Pancreas (tissue), 10 donors: ENCODE results near the gene DNASE1L2. TPM values are rescaled to one million over a fixed set of nuclear protein-coding genes. Genes with fewer than 3 reads are reported as not detected.

Source experiments
- ATAC-seq, 4 donors: fragments of 200-7000 bp; cut with Tn5 transposase; one replicate each; pipeline versions ENCODE4 v1.8.0 to v1.9.1; 2020; ENCODE audit warnings: mild to moderate bottlenecking in 4 of 4, moderate library complexity in 4 of 4
- DNase-seq, 6 donors: peaks; one replicate each; pipeline ENCODE4 v3.0.0-alpha.2; 2020
- FAIRE-seq: peaks from 2 replicates; lab custom pipeline; 2012; peaks lifted over from hg19 to GRCh38; lab: Jason Lieb, UNC
- H3K27ac ChIP-seq, 4 donors: fragments of 200-600 bp; sonication (generic); 1 replicate in 3 of 4; 2 replicates in 1 of 4; pipeline versions ENCODE4 v1.5.0 to v1.8.0; 2020
- H3K27me3 ChIP-seq, 4 donors: fragments of 200-600 bp; one replicate each; pipeline ENCODE4 v1.8.0; 2021
- H3K36me3 ChIP-seq, 3 donors: fragments of 200-600 bp; sonication (generic) in 1 of 3; one replicate each; pipeline versions ENCODE4 v1.5.0 to v1.8.0; 2020 to 2021
- H3K4me1 ChIP-seq, 3 donors: fragments of 200-600 bp; one replicate each; pipeline ENCODE4 v1.8.0; 2021
- H3K4me3 ChIP-seq, 4 donors: fragments of 200-600 bp; sonication (generic) in 2 of 4; one replicate each; pipeline versions ENCODE4 v1.5.0 to v1.8.0; 2020 to 2021
- H3K9me3 ChIP-seq, 4 donors: fragments of 200-600 bp; one replicate each; pipeline ENCODE4 v1.8.0; 2021
- WGBS, 2 donors: extraction: QIAGEN DNeasy Blood & Tissue Kit; methylation state at CpG; one replicate each; pipeline ENCODE4 v1.1.7; 2013; 5-methylcytosine and 5-hydroxymethylcytosine counted together
- intact Hi-C, 3 donors: fragments of 100-400 bp; cut with DNase I; formaldehyde crosslinking; loops; one replicate each; pipeline versions ENCODE4 v1.11.1 to v1.14.2; 2022
- polyA plus RNA-seq, 2 donors: library from polyadenylated mRNA; stranded (reverse); fragments of 200-250 nt; gene quantifications; one replicate each; pipeline ENCODE4 v1.2.3, GENCODE V29; 2013
- total RNA-seq, 6 donors: library from RNA; stranded (reverse); fragmentation: NEBNext Ultra II Directional in 4 of 6; extraction: Animal tissue kit (Norgen Biotek cat#: 25700) in 4 of 6; gene quantifications; one replicate each; pipeline versions ENCODE4 v1.2.1 to v1.2.4, GENCODE V29; 2021 to 2023
- TF ChIP-seq, protein P1 (sequence below), 4 donors: fragments of 200-600 bp; sonication (generic) in 3 of 4; IDR thresholded peaks; one replicate each; pipeline versions ENCODE4 v1.5.0 to v1.8.0; 2021; ENCODE audit warnings: antibody characterized with exemption in 4 of 4
- donor health status: healthy with polysubstance abuse.
- donor health status: DM: no; HTN: no; CAD: no; lungs with moderate emphysema.
- donor health status: DM: no; HTN: no; CAD: no.
- donor health status: control.
- donor health status: control.
- donor health status: Bipolar disorder and iron deficiency.
- donor health status: DM: yes; HTN: yes; CAD: no.
- donor health status: DM: no; HTN: no; CAD: no.
- donor health status: DM: no; HTN: no; CAD: no.
- donor health status: DM: yes; HTN: yes; CAD: no.

DNASE1L2 gene
- total and polyA plus RNA-seq, 8 donors, result 0.31 to 4.9 (median 0.82) TPM

DNA sequence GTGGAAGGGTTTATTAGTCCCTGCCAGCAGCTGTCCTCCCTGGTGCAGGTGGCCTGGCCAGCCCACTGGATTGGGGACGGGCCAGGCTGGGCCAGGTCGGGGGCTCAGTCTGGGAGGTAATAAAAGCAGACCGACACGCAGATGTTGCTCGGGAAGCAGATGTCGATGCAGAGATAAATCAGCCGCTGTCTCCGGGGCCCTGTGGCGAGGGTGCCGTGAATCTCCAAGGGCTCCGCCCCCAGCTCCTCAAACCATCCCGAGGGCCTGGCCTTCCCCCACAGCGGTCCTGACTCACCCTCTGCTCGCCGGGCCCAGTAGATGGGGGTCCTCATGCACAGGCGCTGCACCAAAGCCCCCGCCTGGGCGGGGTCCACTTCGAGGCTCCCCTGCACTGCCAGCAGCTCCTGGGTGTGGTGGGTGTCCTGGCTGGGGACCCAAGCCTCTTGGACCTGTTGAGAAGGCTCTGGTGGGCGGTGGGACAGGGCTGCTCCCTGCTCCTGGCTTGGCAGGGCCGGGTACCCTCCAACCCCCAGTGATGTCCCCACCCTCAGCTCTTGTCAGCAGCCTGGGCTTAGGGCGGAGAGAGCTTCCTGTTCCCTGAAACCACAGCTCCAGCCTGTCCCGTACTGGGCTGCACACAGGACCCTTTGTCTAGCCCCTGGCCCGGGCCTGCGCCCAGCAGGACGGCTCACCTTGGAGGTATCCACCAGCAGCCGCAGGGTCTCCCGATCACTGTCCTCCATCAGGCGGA, 26.8 kb upstream of the DNASE1L2 start:
- TF ChIP-seq, protein P1, sequence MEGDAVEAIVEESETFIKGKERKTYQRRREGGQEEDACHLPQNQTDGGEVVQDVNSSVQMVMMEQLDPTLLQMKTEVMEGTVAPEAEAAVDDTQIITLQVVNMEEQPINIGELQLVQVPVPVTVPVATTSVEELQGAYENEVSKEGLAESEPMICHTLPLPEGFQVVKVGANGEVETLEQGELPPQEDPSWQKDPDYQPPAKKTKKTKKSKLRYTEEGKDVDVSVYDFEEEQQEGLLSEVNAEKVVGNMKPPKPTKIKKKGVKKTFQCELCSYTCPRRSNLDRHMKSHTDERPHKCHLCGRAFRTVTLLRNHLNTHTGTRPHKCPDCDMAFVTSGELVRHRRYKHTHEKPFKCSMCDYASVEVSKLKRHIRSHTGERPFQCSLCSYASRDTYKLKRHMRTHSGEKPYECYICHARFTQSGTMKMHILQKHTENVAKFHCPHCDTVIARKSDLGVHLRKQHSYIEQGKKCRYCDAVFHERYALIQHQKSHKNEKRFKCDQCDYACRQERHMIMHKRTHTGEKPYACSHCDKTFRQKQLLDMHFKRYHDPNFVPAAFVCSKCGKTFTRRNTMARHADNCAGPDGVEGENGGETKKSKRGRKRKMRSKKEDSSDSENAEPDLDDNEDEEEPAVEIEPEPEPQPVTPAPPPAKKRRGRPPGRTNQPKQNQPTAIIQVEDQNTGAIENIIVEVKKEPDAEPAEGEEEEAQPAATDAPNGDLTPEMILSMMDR (IDR thresholded peaks at IDR 0.05), result no peak
- no peak overlapping the region for H3K4me3 ChIP-seq
- intact Hi-C loops, result no loop called here
- no peaks in the 10 kb centered on the region for H3K27me3 ChIP-seq
- H3K36me3 ChIP-seq, result peaks cover 0 to 23% (median 5%) of the 10 kb centered on the region in 3 donors
- DNase-seq, result peak in 2 of 6 donors; percentile 45 to 74
- ATAC-seq, result no peak
- no peak overlapping the region for H3K27ac ChIP-seq
- peaks cover 12 to 29% (median 18%) of the 10 kb centered on the region in 3 donors for H3K4me1 ChIP-seq
- no peak for FAIRE-seq
- H3K9me3 ChIP-seq, result no peaks in the 10 kb centered on the region
- 92 to 93% methylated on average over 28 to 29 of the region's 29 CpGs for WGBS, 2 donors

DNA sequence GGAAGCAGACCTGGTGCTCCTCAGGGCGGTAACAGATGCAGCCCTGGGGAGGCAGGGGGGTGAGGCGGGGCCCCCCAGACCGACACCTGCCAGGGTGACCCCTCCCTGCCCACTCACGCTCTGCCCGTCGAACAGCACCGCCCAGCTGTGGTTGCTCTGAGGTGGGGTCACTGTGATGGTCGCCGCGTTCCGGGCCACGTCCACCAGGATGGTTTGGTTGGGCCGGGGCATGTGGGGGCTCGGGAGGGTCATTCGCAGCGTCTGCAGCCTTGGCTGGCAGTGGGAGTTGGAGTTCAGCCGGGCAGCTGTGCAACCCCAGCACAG, 26.3 kb upstream of the DNASE1L2 start:
- FAIRE-seq (no peak), ATAC-seq (no peak), DNase-seq (peak in 3 of 6 donors; percentile 41 to 76 (median 53))
- intact Hi-C loops, result no loop called here
- Histone ChIP-seq H3K9me3 (no peaks in the 10 kb centered on the region), H3K4me3 (no peak overlapping the region), H3K27me3 (no peaks in the 10 kb centered on the region), H3K27ac (no peak overlapping the region), H3K4me1 (peaks cover 12 to 25% (median 18%) of the 10 kb centered on the region in 3 donors), H3K36me3 (peaks cover 0 to 23% (median 5%) of the 10 kb centered on the region in 3 donors)
- TF ChIP-seq, protein P1 (IDR thresholded peaks at IDR 0.05), result no peak
- WGBS, 2 donors, result 92 to 95% methylated on average over 17 of the region's 17 CpGs

DNA sequence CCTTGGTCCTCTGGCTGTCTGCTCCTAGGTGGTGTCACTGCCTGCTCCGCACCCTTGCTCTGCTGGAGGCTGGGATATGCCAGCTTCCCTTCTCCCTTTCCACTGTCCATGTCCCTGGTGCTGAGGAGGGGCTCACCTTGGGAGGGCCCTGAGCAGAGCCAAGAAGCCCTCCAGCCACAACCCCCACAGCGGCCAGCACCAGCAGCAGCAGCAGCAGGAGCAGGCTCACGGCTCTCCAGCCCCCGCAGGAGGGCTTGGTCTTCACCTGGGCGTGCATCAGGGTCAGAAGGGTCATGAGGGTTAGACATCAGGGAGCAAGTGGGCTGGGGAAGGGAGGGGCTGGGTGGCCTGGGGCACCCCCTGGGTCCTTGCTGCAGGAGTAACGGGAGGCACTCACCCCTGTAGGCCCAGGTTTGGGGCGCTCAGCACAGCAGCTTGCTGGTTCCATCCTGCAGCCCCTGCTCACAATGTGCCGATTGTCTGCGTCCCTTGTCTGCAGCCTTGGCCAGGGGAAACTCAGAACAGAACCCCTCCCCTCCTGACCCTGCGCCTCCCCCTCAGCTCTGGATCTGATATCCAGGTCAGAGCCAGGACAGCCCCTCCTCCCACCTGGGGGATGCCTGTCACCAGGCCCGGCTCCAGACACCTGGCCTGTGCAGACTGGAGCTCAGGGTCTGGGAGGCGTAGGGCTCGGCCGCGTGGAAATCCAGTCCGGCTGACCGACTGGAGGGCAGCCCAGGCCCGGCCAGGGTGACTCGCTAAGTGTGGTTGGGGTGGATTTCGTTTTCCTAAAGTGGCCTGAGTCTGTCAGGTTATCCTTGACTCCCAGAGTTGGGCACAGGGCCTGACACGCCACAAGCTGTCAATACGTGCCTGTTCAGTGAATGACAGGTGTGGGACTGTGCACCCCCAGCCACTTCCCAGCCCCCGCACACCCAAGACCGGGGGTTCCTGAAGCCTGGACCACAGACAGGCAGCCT, 25.6 kb upstream of the DNASE1L2 start, which contains the start of gene BRICD5:
Gene BRICD5 (minus strand): TSS at position 478 of the 980 bp plus-strand sequence. CDS start 30 bp downstream, at position 448.
- no peak for FAIRE-seq
- Histone ChIP-seq H3K36me3 (peaks cover 0 to 23% (median 5%) of the 10 kb centered on the region in 3 donors), H3K4me3 (no peak within 1 kb of the TSS), H3K27ac (no peak within 1 kb of the TSS), H3K4me1 (peaks cover 12 to 25% (median 18%) of the 10 kb centered on the region in 3 donors), H3K9me3 (no peaks in the 10 kb centered on the region), H3K27me3 (no peaks in the 10 kb centered on the region)
- ATAC-seq, result no peak
- TF ChIP-seq, protein P1 (IDR thresholded peaks at IDR 0.05), result no peak
- 77 to 82% methylated on average over 24 of the region's 24 CpGs for WGBS, 2 donors
- DNase-seq, result peak in 3 of 6 donors; percentile 41 to 74 (median 54)
- intact Hi-C loops, result no loop called here

DNA sequence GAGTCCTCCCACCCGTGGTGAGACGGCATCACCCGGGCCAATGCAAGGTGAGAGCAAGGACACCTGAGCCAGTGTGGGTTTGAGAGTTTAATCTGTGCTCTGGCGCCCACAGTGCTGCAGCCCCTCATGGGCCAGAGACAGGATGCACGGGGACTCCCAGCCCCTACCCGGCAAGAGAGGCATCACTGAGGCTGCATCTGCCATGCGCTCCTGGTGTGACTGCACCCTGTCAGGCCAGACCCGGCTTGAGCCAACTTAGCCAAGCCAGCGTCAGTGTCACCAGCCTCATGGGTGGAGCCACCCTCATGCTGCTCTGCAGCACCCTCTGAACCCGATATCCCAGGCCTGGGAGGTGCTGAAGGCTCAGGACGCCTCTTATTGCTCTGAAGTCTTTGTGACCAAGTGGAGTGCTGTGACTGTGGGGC, 24.3 kb upstream of the DNASE1L2 start:
- FAIRE-seq (no peak), DNase-seq (peak in 2 of 6 donors; percentile 40 to 74), ATAC-seq (no peak)
- intact Hi-C loops, result no loop called here
- Histone ChIP-seq H3K36me3 (peaks cover 0 to 23% (median 5%) of the 10 kb centered on the region in 3 donors), H3K27ac (peak overlapping the region; percentile 10 to 35 (median 29)), H3K9me3 (no peaks in the 10 kb centered on the region), H3K4me1 (peaks cover 12 to 22% (median 18%) of the 10 kb centered on the region in 3 donors), H3K27me3 (no peaks in the 10 kb centered on the region), H3K4me3 (no peak overlapping the region)
- 64 to 76% methylated on average over 11 of the region's 11 CpGs for WGBS, 2 donors
- TF ChIP-seq, protein P1 (IDR thresholded peaks at IDR 0.05), result no peak
